H9 (cell line): Measurements from ENCODE around the gene COL8A2. TPM values are rescaled to one million over a fixed set of nuclear protein-coding genes. Genes with fewer than 3 reads are reported as not detected.

ENCODE experiments used
- DNase-seq: peaks from one replicate; pipeline ENCODE4 v3.0.0-alpha.2; 2017
- H2AFZ ChIP-seq: one replicate; pipeline ENCODE4 v1.6.1; 2013; ENCODE audit warnings: mild to moderate bottlenecking, low read length, control low read depth, moderate library complexity
- H2AK5ac ChIP-seq: 2 replicates; pipeline ENCODE4 v1.6.1; 2013; ENCODE audit warnings: low read length, control low read depth, mixed read lengths; ENCODE audit not compliant: insufficient read length
- H2BK120ac ChIP-seq: one replicate; pipeline ENCODE4 v1.6.1; 2013; ENCODE audit warnings: low read depth, mild to moderate bottlenecking, low read length, control low read depth, inconsistent platforms; ENCODE audit not compliant: poor library complexity, severe bottlenecking
- H2BK12ac ChIP-seq: 2 replicates; pipeline ENCODE4 v1.6.1; 2013; ENCODE audit warnings: low read length, control low read depth, mixed read lengths, low read depth; ENCODE audit not compliant: insufficient read length
- H2BK15ac ChIP-seq: 2 replicates; pipeline ENCODE4 v1.6.1; 2013; ENCODE audit warnings: low read depth, low read length, control low read depth
- H2BK20ac ChIP-seq: one replicate; pipeline ENCODE4 v1.6.1; 2013; ENCODE audit warnings: low read depth, mild to moderate bottlenecking, low read length, control low read depth, inconsistent platforms; ENCODE audit not compliant: poor library complexity, severe bottlenecking
- H2BK5ac ChIP-seq: 2 replicates; pipeline ENCODE4 v1.6.1; 2013; ENCODE audit warnings: low read length, control low read depth, mixed read lengths; ENCODE audit not compliant: insufficient read length
- H3K14ac ChIP-seq: 2 replicates; pipeline ENCODE4 v1.6.1; 2013; ENCODE audit warnings: low read length, control low read depth; ENCODE audit not compliant: insufficient read depth
- H3K18ac ChIP-seq: 2 replicates; pipeline ENCODE4 v1.6.1; 2013; ENCODE audit warnings: low read depth, mild to moderate bottlenecking, mixed read lengths, low read length, control low read depth; ENCODE audit not compliant: insufficient read length
- H3K23ac ChIP-seq: 2 replicates; pipeline ENCODE4 v1.6.1; 2013; ENCODE audit warnings: low read length, control low read depth, mixed read lengths, low read depth; ENCODE audit not compliant: insufficient read length
- H3K23me2 ChIP-seq: 2 replicates; pipeline ENCODE4 v1.6.1; 2013; ENCODE audit warnings: low read depth, mild to moderate bottlenecking, mixed read lengths, low read length, control low read depth; ENCODE audit not compliant: insufficient read length, poor library complexity, severe bottlenecking
- H3K27ac ChIP-seq: 2 replicates; pipeline ENCODE4 v1.5.1; 2013; ENCODE audit warnings: low read length, control low read depth, mixed read lengths, low read depth; ENCODE audit not compliant: insufficient read length
- H3K27me3 ChIP-seq: 2 replicates; pipeline ENCODE4 v1.6.1; 2013; ENCODE audit warnings: low read length, control low read depth, inconsistent platforms; ENCODE audit not compliant: insufficient read depth
- H3K4ac ChIP-seq: 2 replicates; pipeline ENCODE4 v1.6.1; 2013; ENCODE audit warnings: low read depth, mild to moderate bottlenecking, control low read depth, inconsistent platforms, low read length, moderate library complexity
- H3K4me1 ChIP-seq: 2 replicates; pipeline ENCODE4 v1.6.1; 2013; ENCODE audit warnings: low read length, control low read depth, inconsistent platforms; ENCODE audit not compliant: insufficient read depth
- H3K4me2 ChIP-seq: 2 replicates; pipeline ENCODE4 v1.6.1; 2013; ENCODE audit warnings: low read length, control low read depth, mixed read lengths; ENCODE audit not compliant: insufficient read length, insufficient read depth
- H3K56ac ChIP-seq: 2 replicates; pipeline ENCODE4 v1.6.1; 2013; ENCODE audit warnings: low read depth, mild to moderate bottlenecking, mixed read lengths, low read length, control low read depth; ENCODE audit not compliant: insufficient read length
- H3K79me1 ChIP-seq: 2 replicates; pipeline ENCODE4 v1.6.1; 2013; ENCODE audit warnings: low read depth, mild to moderate bottlenecking, moderate library complexity, low read length, control low read depth, inconsistent platforms; ENCODE audit not compliant: insufficient read depth, poor library complexity, severe bottlenecking
- H3K79me2 ChIP-seq: 2 replicates; pipeline ENCODE4 v1.6.1; 2013; ENCODE audit warnings: low read length, control low read depth, inconsistent platforms; ENCODE audit not compliant: insufficient read depth
- H3K9ac ChIP-seq: 2 replicates; pipeline ENCODE4 v1.6.1; 2013; ENCODE audit warnings: low read length, control low read depth, mixed read lengths; ENCODE audit not compliant: insufficient read length; ENCODE audit errors: extremely low read depth
- H3K9me3 ChIP-seq: one replicate; pipeline ENCODE4 v1.6.1; 2013; ENCODE audit warnings: low read depth, low read length, inconsistent platforms; ENCODE audit not compliant: control insufficient read depth
- H3T11ph ChIP-seq: one replicate; pipeline ENCODE4 v1.6.1; 2013; ENCODE audit warnings: mild to moderate bottlenecking, low read length, control low read depth, inconsistent platforms
- H4K20me1 ChIP-seq: one replicate; pipeline ENCODE4 v1.6.1; 2013; ENCODE audit not compliant: control insufficient read depth, insufficient read length, insufficient read depth
- H4K5ac ChIP-seq: 2 replicates; pipeline ENCODE4 v1.6.1; 2013; ENCODE audit warnings: low read depth, mild to moderate bottlenecking, mixed read lengths, low read length, control low read depth; ENCODE audit not compliant: insufficient read length
- H4K8ac ChIP-seq: replicated peaks from 2 replicates; pipeline ENCODE4 v1.6.1; 2013; ENCODE audit warnings: low read length, control low read depth, mixed read lengths, low read depth; ENCODE audit not compliant: insufficient read length
- H4K91ac ChIP-seq: 2 replicates; pipeline ENCODE4 v1.6.1; 2013; ENCODE audit warnings: low read depth, mild to moderate bottlenecking, moderate library complexity, mixed read lengths, low read length, control low read depth; ENCODE audit not compliant: insufficient read length
- H3K27ac Mint-ChIP-seq, 3 experiments: 2 replicates in 2 of 3; 3 replicates in 1 of 3; pipeline ENCODE4 v1.8.0; 2020 to 2021; ENCODE audit warnings: mixed read lengths in 3 of 3, mild to moderate bottlenecking in 1 of 3, moderate library complexity in 1 of 3
- H3K27me3 Mint-ChIP-seq: 2 replicates; pipeline ENCODE4 v1.8.0; 2021; ENCODE audit warnings: low read depth, mild to moderate bottlenecking, moderate library complexity, mixed read lengths
- H3K36me3 Mint-ChIP-seq, 3 experiments: 2 replicates in 2 of 3; 3 replicates in 1 of 3; pipeline ENCODE4 v1.8.0; 2020 to 2021; ENCODE audit warnings: low read depth in 3 of 3, mixed read lengths in 3 of 3; ENCODE audit not compliant: insufficient read depth in 1 of 3
- H3K4me1 Mint-ChIP-seq, 2 experiments: 2 replicates each; pipeline ENCODE4 v1.8.0; 2020; ENCODE audit warnings: mixed read lengths in 2 of 2
- H3K4me3 Mint-ChIP-seq, 2 experiments: 2 replicates in 1 of 2; 3 replicates in 1 of 2; pipeline ENCODE4 v1.8.0; 2020 to 2021; ENCODE audit warnings: mild to moderate bottlenecking in 2 of 2, mixed read lengths in 2 of 2, moderate library complexity in 1 of 2
- H3K9me3 Mint-ChIP-seq, 2 experiments: 2 replicates in 1 of 2; 3 replicates in 1 of 2; pipeline ENCODE4 v1.8.0; 2020; ENCODE audit warnings: mild to moderate bottlenecking in 2 of 2, mixed read lengths in 2 of 2, moderate library complexity in 1 of 2
- CTCF ChIP-seq: fragments of 200-600 bp; sonication (generic); conservative IDR thresholded peaks from 3 replicates; pipeline ENCODE4 v1.8.0; 2021; ENCODE audit warnings: antibody characterized with exemption, mild to moderate bottlenecking
- WGBS: extraction: QIAGEN DNeasy Blood & Tissue Kit; methylation state at CpG from one replicate; pipeline ENCODE4 v1.1.7; 2013; ENCODE audit warnings: missing lambda C conversion rate, low lambda C conversion rate, mixed read lengths; ENCODE audit not compliant: insufficient read length; ENCODE audit errors: extremely low coverage; 5-methylcytosine and 5-hydroxymethylcytosine counted together
- total RNA-seq: library from RNA; stranded (reverse); gene quantifications from 2 replicates; pipeline ENCODE4 v1.2.1, GENCODE V29; 2021

The COL8A2 gene
- total RNA-seq, 1 experiment from 2014 or later: 1.5 TPM

GRCh38 chr1:36084497-36085115 is 40.4 kb downstream of the COL8A2 start:
- no peak overlapping the region for H2AFZ ChIP-seq
- H3K9me3 ChIP-seq: no peaks in the 10 kb centered on the region
- H3K23me2 ChIP-seq: peaks cover 12% of the 10 kb centered on the region
- peak overlapping the region; percentile 62 for H3K4me2 ChIP-seq
- Mint-ChIP-seq H3K9me3 (no peaks in the 10 kb centered on the region), H3K4me1 (peaks cover 16 to 25% of the 10 kb centered on the region in 2 experiments), H3K27ac (peak overlapping the region in 1 of 3 experiments; percentile 74; a peak in 1 of 7 replicates), H3K36me3 (peaks cover 0 to 1% (median 0%) of the 10 kb centered on the region in 3 experiments; a peak in 1 of 7 replicates), H3K4me3 (peak overlapping the region; percentile 68 to 81), H3K27me3 (peaks cover 14% of the 10 kb centered on the region)
- no peaks in the 10 kb centered on the region for H4K20me1 ChIP-seq
- no peak overlapping the region for H4K5ac ChIP-seq
- H3K18ac ChIP-seq: peak overlapping the region; percentile 94
- H3K14ac ChIP-seq: peak overlapping the region; percentile 96; the same call in 1 of the 2 replicates
- no peak overlapping the region for H4K91ac ChIP-seq
- no peak overlapping the region for H2BK5ac ChIP-seq
- no peak overlapping the region for H4K8ac ChIP-seq
- peaks cover under 1% of the 10 kb centered on the region; the same call in 1 of the 2 replicates for H3K79me2 ChIP-seq
- no peaks in the 10 kb centered on the region for H3K4me1 ChIP-seq
- H2BK120ac ChIP-seq: peak overlapping the region; percentile 50
- no peak overlapping the region for H2BK15ac ChIP-seq
- H3K27me3 ChIP-seq: no peaks in the 10 kb centered on the region
- H3K56ac ChIP-seq: no peak overlapping the region
- H3K23ac ChIP-seq: no peak overlapping the region
- H3T11ph ChIP-seq: no peak overlapping the region
- no peaks in the 10 kb centered on the region for H3K79me1 ChIP-seq
- TF ChIP-seq CTCF: no peak
- H3K4ac ChIP-seq: no peak overlapping the region; the same call in 1 of the 2 replicates
- DNase-seq: no peak
- no peak overlapping the region for H2AK5ac ChIP-seq
- H3K9ac ChIP-seq: no peak overlapping the region
- no peak overlapping the region for H2BK12ac ChIP-seq
- no peak overlapping the region for H2BK20ac ChIP-seq
- H3K27ac ChIP-seq: no peak overlapping the region
- no CpG with 5 or more reads among the region's 19 CpGs for WGBS
